Uterus (tissue), 4 donors: ENCODE data around the gene UBAP2. TPM values are rescaled to one million over a fixed set of nuclear protein-coding genes. Genes with fewer than 3 reads are reported as not detected.

ENCODE experiments used
- DNase-seq, 2 donors: peaks; one replicate each; pipeline ENCODE4 v3.0.0-alpha.2; 2019 to 2020
- H3K27ac ChIP-seq, 2 donors: fragments of 200-600 bp; sonication (generic); 1 replicate in 1 of 2; 2 replicates in 1 of 2; pipeline ENCODE4 v1.5.1; 2016 to 2018
- H3K27me3 ChIP-seq, 2 donors: fragments of 200-600 bp; sonication (generic); one replicate each; pipeline ENCODE4 v1.5.1; 2018 to 2019; ENCODE audit warnings: control low read depth in 1 of 2
- H3K36me3 ChIP-seq, 2 donors: fragments of 200-600 bp; sonication (generic); one replicate each; pipeline ENCODE4 v1.5.1; 2019; ENCODE audit warnings: control low read depth in 1 of 2
- H3K4me1 ChIP-seq, 2 donors: fragments of 200-600 bp; sonication (generic); one replicate each; pipeline ENCODE4 v1.5.1; 2018 to 2019; ENCODE audit warnings: control low read depth in 1 of 2
- H3K4me3 ChIP-seq, 2 donors: fragments of 200-600 bp; sonication (generic); 1 replicate in 1 of 2; 2 replicates in 1 of 2; pipeline ENCODE4 v1.5.1; 2018 to 2019; ENCODE audit warnings: mild to moderate bottlenecking in 1 of 2
- H3K9me3 ChIP-seq, 2 donors: fragments of 200-600 bp; sonication (generic); one replicate each; pipeline ENCODE4 v1.5.1; 2019; ENCODE audit warnings: control low read depth in 1 of 2
- CTCF ChIP-seq, 4 experiments: fragments of 200-600 bp in 2 of 4; fragments of 450-650 bp in 2 of 4; sonication (generic) in 2 of 4; IDR thresholded peaks; one replicate each; pipeline ENCODE4 v1.5.1; 2016 to 2019; ENCODE audit warnings: antibody characterized with exemption in 4 of 4, mild to moderate bottlenecking in 2 of 4, moderate library complexity in 1 of 4
- POLR2A ChIP-seq, 2 donors: fragments of 450-650 bp; IDR thresholded peaks; one replicate each; pipeline ENCODE4 v1.6.1; 2016; ENCODE audit warnings: antibody characterized with exemption in 2 of 2, mild to moderate bottlenecking in 1 of 2, moderate library complexity in 1 of 2
- intact Hi-C: fragments of 100-400 bp; cut with DNase I; formaldehyde crosslinking; loops from one replicate; pipeline ENCODE4 v1.15.1; 2023; ENCODE audit warnings: low total_unique reads
- total RNA-seq, 4 donors: library from RNA; depleted of rRNA in 3 of 4; stranded (reverse); fragments of >200 nt in 3 of 4; gene quantifications; one replicate each; pipeline versions ENCODE4 v1.1.0 to v1.2.4, GENCODE V29; 2014 to 2023
- donor health status: DM: yes; HTN: yes; CAD: no.

Gene UBAP2
- total RNA-seq, 4 donors from 2014 or later = 9.2 to 110 (median 51.3) TPM

DNA sequence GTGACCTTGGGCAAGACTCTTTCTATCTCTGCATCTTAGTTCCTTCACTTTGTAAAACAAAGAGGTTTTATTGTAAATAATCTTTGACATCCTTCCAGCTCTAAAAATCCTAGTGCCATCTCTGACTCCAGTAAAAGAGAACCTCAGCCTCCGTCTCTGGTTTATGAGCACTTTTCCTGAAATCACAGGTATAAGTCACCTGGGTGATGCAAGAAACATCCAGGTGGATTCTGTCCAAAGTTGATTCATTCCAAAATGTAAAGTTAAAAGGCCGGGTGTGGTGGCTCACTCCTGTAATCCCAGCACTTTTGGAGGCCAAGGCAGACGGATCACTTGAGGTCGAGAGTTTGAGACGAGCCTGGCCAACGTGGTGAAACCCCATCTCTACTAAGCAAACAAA lies 21.1 kb upstream of the UBAP2 start:
- Histone ChIP-seq H3K9me3 (no peaks in the 10 kb centered on the region), H3K4me3 (no peak overlapping the region), H3K27ac (no peak overlapping the region), H3K27me3 (no peaks in the 10 kb centered on the region), H3K4me1 (peaks cover 0 to 4% of the 10 kb centered on the region in 2 donors), H3K36me3 (no peaks in the 10 kb centered on the region)
- DNase-seq = no peak
- intact Hi-C loops = no loop called here
- TF ChIP-seq POLR2A (IDR thresholded peaks at IDR 0.05) (no peak), CTCF (IDR thresholded peaks at IDR 0.05) (no peak)

DNA sequence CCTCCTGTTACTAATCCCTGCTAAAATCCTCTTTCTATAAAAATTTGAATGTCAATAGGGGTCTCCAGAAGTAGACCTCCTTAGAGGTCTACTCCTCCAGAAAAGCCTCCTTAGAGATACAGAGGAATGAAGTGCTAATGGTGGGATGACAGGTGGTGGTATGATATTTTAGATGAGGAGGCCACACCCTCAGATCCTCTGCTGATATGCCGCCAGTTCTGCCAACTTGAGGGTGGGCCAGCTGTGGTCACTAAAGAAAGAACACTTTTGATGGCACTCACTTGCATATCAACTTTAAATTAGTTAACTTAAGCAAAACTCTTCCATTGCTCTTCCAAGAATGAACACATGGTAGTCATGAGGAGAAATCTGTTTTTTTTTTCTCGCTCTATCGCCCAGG lies 16.9 kb upstream of the UBAP2 start:
- no peak overlapping the region for H3K4me3 ChIP-seq
- intact Hi-C loops = no loop called here
- H3K27me3 ChIP-seq = no peaks in the 10 kb centered on the region
- no peak for DNase-seq
- H3K9me3 ChIP-seq = no peaks in the 10 kb centered on the region
- H3K4me1 ChIP-seq = no peaks in the 10 kb centered on the region
- TF ChIP-seq POLR2A (IDR thresholded peaks at IDR 0.05) (no peak), CTCF (IDR thresholded peaks at IDR 0.05) (no peak)
- no peak overlapping the region for H3K27ac ChIP-seq
- H3K36me3 ChIP-seq = no peaks in the 10 kb centered on the region

- H3K27ac ChIP-seq = no peak overlapping the region
- no peaks in the 10 kb centered on the region for H3K27me3 ChIP-seq
- DNase-seq = no peak
- H3K4me1 ChIP-seq = no peaks in the 10 kb centered on the region
- H3K4me3 ChIP-seq = no peak overlapping the region
- H3K36me3 ChIP-seq = no peaks in the 10 kb centered on the region
- no peaks in the 10 kb centered on the region for H3K9me3 ChIP-seq
- intact Hi-C loops = no loop called here
- no peak for TF ChIP-seq POLR2A (IDR thresholded peaks at IDR 0.05)
- TF ChIP-seq CTCF (IDR thresholded peaks at IDR 0.05) = no peak
These were observed 11.3 kb upstream of the UBAP2 start for GRCh38 chr9:34059954-34060353.

DNA sequence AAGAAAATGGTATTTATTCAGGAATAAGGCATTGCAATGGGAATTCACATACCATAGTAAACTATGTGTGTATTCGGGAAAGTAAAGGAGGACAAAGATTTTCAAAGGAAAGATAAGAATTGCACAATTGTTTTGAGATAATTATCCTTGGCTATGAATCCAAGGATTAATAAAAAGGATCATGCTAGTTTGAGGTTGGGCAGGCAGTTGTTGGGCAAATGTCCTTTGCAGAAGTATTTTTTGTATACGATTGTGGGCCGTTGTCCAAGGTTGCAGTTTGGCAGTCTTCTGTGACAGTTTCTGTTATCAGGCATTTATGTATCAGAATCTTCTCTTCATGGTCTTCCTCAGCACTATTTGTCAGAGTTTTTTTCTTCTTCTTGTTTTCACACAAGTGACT lies 10.6 kb upstream of the UBAP2 start:
- no peaks in the 10 kb centered on the region for H3K9me3 ChIP-seq
- no peaks in the 10 kb centered on the region for H3K4me1 ChIP-seq
- DNase-seq = no peak
- H3K36me3 ChIP-seq = no peaks in the 10 kb centered on the region
- intact Hi-C loops = no loop called here
- H3K4me3 ChIP-seq = no peak overlapping the region
- TF ChIP-seq POLR2A (IDR thresholded peaks at IDR 0.05) (no peak), CTCF (IDR thresholded peaks at IDR 0.05) (no peak)
- no peaks in the 10 kb centered on the region for H3K27me3 ChIP-seq
- no peak overlapping the region for H3K27ac ChIP-seq

GRCh38 chr9:34049630-34050384 lies 1.1 kb upstream of the UBAP2 start:
- no peak for DNase-seq
- H3K27me3 ChIP-seq = no peaks in the 10 kb centered on the region
- no peaks in the 10 kb centered on the region for H3K4me1 ChIP-seq
- no peaks in the 10 kb centered on the region for H3K36me3 ChIP-seq
- peak overlapping the region; percentile 75 to 87 for H3K4me3 ChIP-seq
- H3K27ac ChIP-seq = peak overlapping the region; percentile 94 to 97
- no peaks in the 10 kb centered on the region for H3K9me3 ChIP-seq
- TF ChIP-seq CTCF (IDR thresholded peaks at IDR 0.05) = no peak
- TF ChIP-seq POLR2A (IDR thresholded peaks at IDR 0.05) = no peak
- intact Hi-C loops = no loop called here
